ENCODE measurements around the gene PRX. TPM values are rescaled to one million over a fixed set of nuclear protein-coding genes. Genes with fewer than 3 reads are reported as not detected.

Gene PRX
- total RNA-seq, 3 donors from 2014 or later, result 1.1 to 6.8 (median 1.7) TPM

GRCh38 chr19:40357640-40358039 lies 55.5 kb downstream of the PRX start:
- Histone ChIP-seq H3K4me3 (no peak overlapping the region), H3K9me3 (no peaks in the 10 kb centered on the region), H3K36me3 (ENCODE audit: low read depth) (no peaks in the 10 kb centered on the region), H3K4me1 (ENCODE audit: low read depth) (no peaks in the 10 kb centered on the region)
- DNase-seq (no peak), ATAC-seq (no peak)
- no peak for TF ChIP-seq CTCF (IDR thresholded peaks at IDR 0.05)
- intact Hi-C loops (cut with DNase I, micrococcal nuclease), result no loop called here

- Histone ChIP-seq H3K36me3 (ENCODE audit: low read depth) (no peaks in the 10 kb centered on the region), H3K9me3 (no peaks in the 10 kb centered on the region), H3K4me3 (no peak overlapping the region), H3K4me1 (ENCODE audit: low read depth) (no peaks in the 10 kb centered on the region)
- intact Hi-C loops (cut with DNase I, micrococcal nuclease), result no loop called here
- DNase-seq (no peak), ATAC-seq (no peak)
- TF ChIP-seq CTCF (IDR thresholded peaks at IDR 0.05), result no peak
Observed at GRCh38 chr19:40356681-40357595, 56.2 kb downstream of the PRX start.

GRCh38 chr19:40355975-40356680 lies 57.0 kb downstream of the PRX start:
- no peak for ATAC-seq
- intact Hi-C loops (cut with DNase I, micrococcal nuclease), result no loop called here

GRCh38 chr19:40348961-40349507 lies 64.1 kb downstream of the PRX start:
- Histone ChIP-seq H3K9me3 (no peaks in the 10 kb centered on the region), H3K4me1 (ENCODE audit: low read depth) (peaks cover 9% of the 10 kb centered on the region), H3K36me3 (ENCODE audit: low read depth) (no peaks in the 10 kb centered on the region), H3K4me3 (peak overlapping the region; percentile 65)
- TF ChIP-seq CTCF (IDR thresholded peaks at IDR 0.05), result no peak
- peak in 1 of 3 donors; percentile 23 for DNase-seq
- no peak for ATAC-seq
- intact Hi-C loops (cut with DNase I, micrococcal nuclease), result no loop called here

More at GRCh38 chr19:40355975-40356680, 57.0 kb downstream of the PRX start:
- H3K9me3 ChIP-seq, result no peaks in the 10 kb centered on the region
- DNase-seq, result no peak
- no peak for TF ChIP-seq CTCF (IDR thresholded peaks at IDR 0.05)
- no peak overlapping the region for H3K4me3 ChIP-seq
- H3K36me3 ChIP-seq (ENCODE audit: low read depth), result no peaks in the 10 kb centered on the region
- H3K4me1 ChIP-seq (ENCODE audit: low read depth), result no peaks in the 10 kb centered on the region

GRCh38 chr19:40348125-40348913 lies 64.9 kb downstream of the PRX start, which contains the start of the genes C19orf47 and PLD3:
Gene C19orf47 (minus strand): TSS chr19:40348397. CDS start chr19:40341857, 6,540 bp downstream.
Gene PLD3 (plus strand): TSS chr19:40348695. CDS start chr19:40366484, 17,789 bp downstream.
- no peak for TF ChIP-seq CTCF (IDR thresholded peaks at IDR 0.05)
- peaks cover 9% of the 10 kb centered on the region for H3K4me1 ChIP-seq (ENCODE audit: low read depth)
- intact Hi-C loops (cut with DNase I, micrococcal nuclease), result no loop called here
- H3K9me3 ChIP-seq, result no peaks in the 10 kb centered on the region
- ATAC-seq (peak; percentile 99), DNase-seq (peak; percentile 99 to 100 (median 99))
- peak within 1 kb of the TSS; percentile 65 for H3K4me3 ChIP-seq
- H3K36me3 ChIP-seq (ENCODE audit: low read depth), result no peaks in the 10 kb centered on the region

Data from mucosa of descending colon (tissue), 3 donors.